H1 (cell line): ENCODE measurements around the gene CANT1. TPM values are rescaled to one million over a fixed set of nuclear protein-coding genes. Genes with fewer than 3 reads are reported as not detected.

Experiments used
- CREB1 ChIP-seq: IDR thresholded peaks from 2 replicates; pipeline ENCODE4 v1.6.1; 2012; ENCODE audit warnings: inconsistent platforms
- E2F6 ChIP-seq: IDR thresholded peaks from 2 replicates; pipeline ENCODE4 v1.6.1; 2012; ENCODE audit warnings: inconsistent platforms
- KDM1A ChIP-seq: fragments of 200-600, 300-600 bp; sonication (generic); IDR thresholded peaks from 2 replicates; pipeline ENCODE4 v1.7.1; 2016; ENCODE audit warnings: mild to moderate bottlenecking, low read length, borderline replicate concordance
- KDM4A ChIP-seq: IDR thresholded peaks from one replicate; pipeline ENCODE4 v1.7.1; 2012; ENCODE audit warnings: low read depth, mild to moderate bottlenecking, moderate library complexity, low read length, inconsistent platforms; ENCODE audit not compliant: severe bottlenecking
- MAFK ChIP-seq: IDR thresholded peaks from 2 replicates; pipeline ENCODE4 v1.6.1; 2012; ENCODE audit warnings: low read depth, mild to moderate bottlenecking, improper control_type of control experiment, low read length
- MAX ChIP-seq: IDR thresholded peaks from 2 replicates; pipeline ENCODE4 v1.6.1; 2012; ENCODE audit warnings: inconsistent platforms
- NRF1 ChIP-seq: IDR thresholded peaks from 2 replicates; pipeline ENCODE4 v1.6.1; 2011; ENCODE audit warnings: mild to moderate bottlenecking, low read depth, low read length, improper control_type of control experiment
- RNF2 ChIP-seq: fragments of 200-900, 300-1000 bp; sonication (generic); IDR thresholded peaks from 2 replicates; pipeline ENCODE4 v1.7.1; 2016; ENCODE audit warnings: borderline replicate concordance, low read depth, mild to moderate bottlenecking, antibody characterized with exemption, low read length; ENCODE audit not compliant: poor library complexity, severe bottlenecking; ENCODE audit errors: missing control alignments
- SIN3A ChIP-seq, 2 experiments: IDR thresholded peaks in 1 of 2; conservative IDR thresholded peaks in 1 of 2; 2 replicates each; pipeline ENCODE4 v1.6.1; 2011 to 2012; ENCODE audit warnings: low read length in 2 of 2, improper control_type of control experiment in 1 of 2, low read depth in 1 of 2, mild to moderate bottlenecking in 1 of 2
- SIX5 ChIP-seq: IDR thresholded peaks from 2 replicates; pipeline ENCODE4 v1.6.1; 2011; ENCODE audit warnings: mild to moderate bottlenecking, low read depth, low read length
- TAF1 ChIP-seq: IDR thresholded peaks from 2 replicates; pipeline ENCODE4 v1.6.1; 2011; ENCODE audit warnings: mild to moderate bottlenecking, low read depth, low read length
- TBP ChIP-seq: IDR thresholded peaks from 2 replicates; pipeline ENCODE4 v1.6.1; 2011; ENCODE audit warnings: low read depth, low read length, improper control_type of control experiment
- ZNF274 ChIP-seq: IDR thresholded peaks from 2 replicates; pipeline ENCODE4 v1.7.0; 2012; ENCODE audit warnings: low read length, borderline replicate concordance; ENCODE audit errors: extremely low read depth
- polyA plus RNA-seq, 7 experiments: library from polyadenylated mRNA; depleted of rRNA in 3 of 7; stranded (reverse) in 5 of 7; unstranded in 2 of 7; fragments of >200 nt in 5 of 7; fragments of 200-250 nt in 2 of 7; gene quantifications; 1 replicate in 5 of 7; 2 replicates in 1 of 7; 4 replicates in 1 of 7; pipeline versions ENCODE4 v1.2.1 to v1.2.3, GENCODE V29; 2011 to 2013; ENCODE audit warnings: missing spikeins in 2 of 7, mixed read lengths in 2 of 7
- total RNA-seq: library from RNA; stranded (reverse); fragmentation: NEBNext Ultra II Directional; extraction: Animal tissue kit (Norgen Biotek cat#: 25700); gene quantifications from 2 replicates; pipeline ENCODE4 v1.2.1, GENCODE V29; 2021
- TF ChIP-seq, protein P1 (sequence below): IDR thresholded peaks from 2 replicates; pipeline ENCODE4 v1.6.1; 2011; ENCODE audit warnings: low read depth, mild to moderate bottlenecking, low read length; ENCODE audit not compliant: insufficient read depth

Gene CANT1
- total and polyA plus RNA-seq, 2 of the 8 experiments (the other 6 are each of a cell fraction or from before 2014, with no cell fraction given) = 23.0 to 32.6 TPM

DNA sequence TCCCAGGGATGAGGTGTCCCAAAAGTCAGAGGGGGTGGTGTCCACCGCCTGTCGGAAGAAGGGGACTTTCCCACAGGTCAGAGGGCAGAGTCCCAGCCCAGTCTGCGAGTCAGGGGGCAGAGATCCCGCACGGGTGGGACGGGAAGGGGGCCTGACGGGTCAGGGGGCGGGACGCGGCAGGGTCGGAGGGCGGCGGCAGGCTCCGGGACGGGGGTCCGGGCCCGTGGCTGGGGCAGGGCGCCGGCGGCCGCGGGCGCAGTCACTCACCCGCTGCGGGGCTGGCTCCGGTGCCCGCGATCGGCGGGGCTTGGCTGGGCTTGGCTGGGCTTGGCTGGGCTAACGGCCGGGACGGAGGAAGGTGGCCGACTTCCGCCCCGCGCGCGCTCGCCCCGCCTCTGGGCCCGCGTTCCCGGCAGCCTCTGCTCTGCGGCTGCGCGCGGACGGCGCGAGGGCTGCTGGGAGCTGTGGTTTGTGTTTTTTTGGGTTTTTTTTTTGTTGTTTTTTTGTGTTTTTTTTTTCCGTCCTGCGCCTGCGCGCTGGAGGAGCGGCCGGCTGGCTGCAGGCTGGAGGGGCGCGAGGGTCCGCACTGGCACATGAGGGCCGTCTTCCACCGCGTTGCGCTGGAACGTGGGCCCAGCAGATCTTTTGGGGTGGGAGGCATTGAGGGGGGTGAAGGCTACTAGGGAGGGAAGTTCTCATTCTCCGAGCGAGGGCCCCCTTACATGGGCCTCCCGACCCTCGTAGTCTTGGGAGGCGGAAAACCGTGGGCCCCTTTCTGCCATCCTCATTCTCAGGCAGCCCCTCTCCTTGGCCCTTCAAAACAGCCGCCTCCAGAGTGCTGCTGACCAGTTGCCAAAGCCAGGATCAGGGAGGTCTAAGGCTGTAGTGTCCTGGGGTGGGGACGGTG lies at the start of gene CANT1 (continued):
- TF ChIP-seq E2F6 (peak; percentile 57; the same call in 1 of the 2 replicates), KDM1A (no peak), ZNF274 (no peak), MAFK (no peak), SIX5 (peak; percentile 40; the same call in 1 of the 2 replicates), SIN3A (conservative IDR thresholded peaks at IDR 0.05 in 1 of 2, IDR thresholded peaks at IDR 0.05 in 1 of 2; ENCODE audit: low read depth in 1 of 2, low read length in 2 of 2) (peak in 1 of 2 experiments; percentile 63; a peak in 1 of 4 replicates), CREB1 (no peak), KDM4A (peak; percentile 64), TBP (peak; percentile 43; the same call in 1 of the 2 replicates), MAX (peak; percentile 69), NRF1 (peak; percentile 89), RNF2 (no peak), TAF1 (peak; percentile 56; the same call in 1 of the 2 replicates)
- TF ChIP-seq, protein P1, sequence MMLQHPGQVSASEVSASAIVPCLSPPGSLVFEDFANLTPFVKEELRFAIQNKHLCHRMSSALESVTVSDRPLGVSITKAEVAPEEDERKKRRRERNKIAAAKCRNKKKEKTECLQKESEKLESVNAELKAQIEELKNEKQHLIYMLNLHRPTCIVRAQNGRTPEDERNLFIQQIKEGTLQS = no peak
